Kidney glomerular epithelial cell (primary cell): Measurements from ENCODE around the gene MMP11.

ENCODE experiments used
- DNase-seq: peaks from one replicate; lab custom pipeline; 2025; lab: John Stamatoyannopoulos, UW

The MMP11 gene

DNA sequence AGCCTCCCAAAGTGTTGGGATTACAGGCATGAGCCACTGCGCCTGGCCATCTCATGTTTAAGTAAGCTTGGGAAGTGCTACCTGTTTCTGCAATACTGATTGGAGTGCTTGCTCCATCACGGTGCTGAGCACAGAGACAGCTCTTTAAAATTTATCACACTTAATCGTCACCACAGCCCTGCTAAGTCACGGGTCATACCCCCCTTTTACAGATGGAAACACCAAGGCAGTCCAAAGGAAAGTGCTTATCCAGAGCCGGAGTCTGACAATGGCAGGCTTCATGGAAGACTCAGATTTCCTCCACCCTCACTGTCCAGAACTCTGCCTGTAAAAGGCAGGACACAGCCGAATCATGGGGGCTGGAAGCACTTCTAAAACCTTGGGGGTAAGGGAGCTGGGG lies 12.6 kb upstream of the MMP11 start:
- DNase-seq = no peak

DNA sequence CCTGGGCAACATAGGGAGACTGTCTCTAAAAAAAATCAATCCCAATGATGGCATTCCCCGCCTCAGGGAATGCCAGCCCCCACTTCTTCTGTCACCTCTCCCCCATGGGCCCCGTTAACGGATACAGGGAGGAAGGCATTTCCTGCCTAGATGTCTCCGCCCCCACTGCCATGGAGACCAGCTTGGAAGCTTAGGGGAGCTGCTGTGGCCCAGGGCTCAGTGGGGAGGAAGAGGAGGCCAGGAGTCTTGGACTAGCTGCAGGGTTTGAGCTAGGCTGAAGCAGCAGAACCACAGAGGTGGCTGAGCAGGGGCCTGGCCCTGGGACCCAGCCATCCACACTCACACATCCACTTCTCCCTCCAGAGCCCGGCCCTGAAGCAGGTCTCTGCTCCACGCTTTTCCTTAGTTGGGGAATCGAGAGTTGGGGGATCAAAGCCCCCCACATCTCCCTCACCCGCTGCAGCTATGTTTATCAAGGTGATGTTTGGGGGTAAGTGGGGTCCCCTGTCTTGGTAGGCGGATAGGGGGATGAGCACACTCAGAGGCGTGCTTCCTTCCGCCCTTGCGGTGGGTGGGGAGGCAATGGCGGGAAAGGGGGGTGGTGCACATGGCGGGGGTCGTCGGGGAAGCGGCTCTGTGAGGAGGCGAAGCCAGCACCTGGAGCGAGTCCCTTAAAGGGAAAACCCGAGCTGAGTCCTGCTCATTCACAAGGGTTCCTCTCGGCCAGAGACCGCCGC lies 9.6 kb upstream of the MMP11 start, which contains the start of gene C22orf15:
Gene C22orf15, plus strand, starts transcription at position 149 of the 737 bp plus-strand sequence. Its CDS starts 317 bp downstream, at position 466.
- DNase-seq = no peak

- no peak for DNase-seq
Observed at GRCh38 chr22:23763579-23763945, 9.1 kb upstream of the MMP11 start.

DNA sequence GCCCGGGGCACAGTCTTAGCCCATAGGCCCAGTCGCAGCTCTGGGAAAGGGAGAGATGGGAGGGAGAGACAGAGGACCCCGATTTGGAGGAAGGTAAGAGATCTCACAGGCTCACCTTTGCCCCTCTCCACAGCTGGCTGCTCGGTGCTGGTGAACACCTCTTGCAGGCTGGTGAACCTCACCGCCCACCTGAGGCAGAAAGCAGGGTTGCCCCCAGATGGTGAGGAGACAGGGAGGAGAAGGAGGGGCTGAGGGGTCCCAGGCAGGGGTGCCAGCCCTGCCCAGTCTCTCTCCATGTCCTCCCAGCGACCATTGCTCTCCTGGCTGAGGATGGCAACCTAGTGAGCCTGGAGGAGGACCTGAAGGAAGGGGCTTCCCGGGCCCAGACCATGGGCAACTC lies 8.7 kb upstream of the MMP11 start:
- DNase-seq = no peak

- DNase-seq = no peak
Observed at GRCh38 chr22:23764899-23765881, 7.5 kb upstream of the MMP11 start.

- no peak for DNase-seq
Observed at GRCh38 chr22:23767303-23767672, 5.4 kb upstream of the MMP11 start.

GRCh38 chr22:23767673-23768548 lies 4.7 kb upstream of the MMP11 start, which contains the start of gene CHCHD10:
Gene CHCHD10 (minus strand): TSS chr22:23767972. CDS start chr22:23767874, 98 bp downstream.
- DNase-seq = no peak

DNA sequence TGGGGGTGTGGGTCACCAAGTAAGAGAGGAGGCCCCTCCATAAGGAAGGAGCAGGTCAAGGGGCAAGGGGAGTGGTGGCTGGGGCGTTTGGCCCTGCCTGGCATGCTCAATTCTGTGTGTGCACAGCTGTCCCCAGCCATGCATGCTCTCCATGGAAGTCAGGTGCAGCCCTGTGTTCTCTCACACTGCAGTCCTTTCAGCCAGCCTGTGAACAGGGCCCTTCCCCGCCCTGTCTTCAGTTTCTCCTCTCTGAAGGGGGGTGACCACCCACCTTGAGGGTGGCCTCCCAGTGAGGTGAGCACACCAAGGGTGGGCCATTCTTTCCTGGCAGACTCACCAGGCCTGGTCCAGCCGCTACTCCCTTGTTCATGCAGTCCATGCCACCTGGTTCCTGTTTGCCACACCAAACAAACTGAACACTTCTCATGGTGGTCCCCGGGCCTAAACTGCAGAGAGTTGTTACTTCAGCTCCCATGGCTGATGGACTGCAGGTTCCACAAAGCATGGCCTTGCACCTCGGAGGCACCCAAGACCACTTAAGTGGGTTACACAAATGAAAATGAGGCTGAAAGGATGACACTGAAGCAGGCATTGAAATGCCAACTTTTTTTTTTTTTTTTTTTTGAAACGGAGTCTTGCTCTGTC lies 3.2 kb upstream of the MMP11 start:
- no peak for DNase-seq

- DNase-seq = no peak
Observed at GRCh38 chr22:23772315-23772648, 367 bp upstream of the MMP11 start.

GRCh38 chr22:23773483-23774113 lies 949 bp downstream of the MMP11 start:
- DNase-seq = no peak

DNA sequence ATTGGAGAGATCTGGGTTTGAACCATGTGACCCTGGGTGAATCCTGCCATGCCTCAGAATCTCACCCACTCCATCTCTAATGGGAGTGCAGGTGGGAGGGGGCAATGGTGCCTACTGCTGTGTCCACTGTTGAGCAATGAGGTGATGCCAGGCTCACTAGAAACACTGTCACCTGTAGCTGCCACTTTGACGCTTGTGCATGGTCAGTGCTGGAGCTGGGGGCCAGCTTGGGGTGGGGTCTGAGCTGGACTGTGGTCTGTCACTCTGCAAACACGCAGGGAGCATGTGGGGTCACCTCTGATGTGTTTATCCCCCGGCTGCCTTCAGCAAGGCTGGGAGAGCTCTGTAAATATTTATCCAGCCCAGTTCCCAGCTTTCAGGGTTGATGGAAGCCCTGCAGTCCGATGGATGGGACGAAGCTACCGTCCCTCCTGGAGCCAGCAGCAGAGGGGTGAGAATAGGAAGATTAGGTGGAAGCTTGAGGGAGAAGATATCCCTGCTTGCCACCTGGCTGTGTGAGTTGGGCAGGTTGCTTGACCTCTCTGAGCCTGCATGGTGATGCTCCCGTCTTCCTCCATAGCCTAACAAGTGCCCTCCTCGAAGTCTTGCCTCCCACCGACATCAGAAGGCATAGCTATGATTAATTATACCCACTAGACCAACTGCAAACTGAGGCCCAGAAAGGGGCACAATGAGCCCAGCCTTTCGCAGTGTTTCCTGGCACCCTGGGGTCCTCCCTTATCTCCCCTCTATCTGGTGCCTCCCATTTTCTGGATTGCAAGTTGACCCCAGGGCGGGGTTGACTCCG lies 1.7 kb downstream of the MMP11 start:
- DNase-seq = no peak

- DNase-seq = no peak
Observed at GRCh38 chr22:23774922-23775436, 2.3 kb downstream of the MMP11 start.

- no peak for DNase-seq
Observed at GRCh38 chr22:23775779-23776375, 3.2 kb downstream of the MMP11 start.

DNA sequence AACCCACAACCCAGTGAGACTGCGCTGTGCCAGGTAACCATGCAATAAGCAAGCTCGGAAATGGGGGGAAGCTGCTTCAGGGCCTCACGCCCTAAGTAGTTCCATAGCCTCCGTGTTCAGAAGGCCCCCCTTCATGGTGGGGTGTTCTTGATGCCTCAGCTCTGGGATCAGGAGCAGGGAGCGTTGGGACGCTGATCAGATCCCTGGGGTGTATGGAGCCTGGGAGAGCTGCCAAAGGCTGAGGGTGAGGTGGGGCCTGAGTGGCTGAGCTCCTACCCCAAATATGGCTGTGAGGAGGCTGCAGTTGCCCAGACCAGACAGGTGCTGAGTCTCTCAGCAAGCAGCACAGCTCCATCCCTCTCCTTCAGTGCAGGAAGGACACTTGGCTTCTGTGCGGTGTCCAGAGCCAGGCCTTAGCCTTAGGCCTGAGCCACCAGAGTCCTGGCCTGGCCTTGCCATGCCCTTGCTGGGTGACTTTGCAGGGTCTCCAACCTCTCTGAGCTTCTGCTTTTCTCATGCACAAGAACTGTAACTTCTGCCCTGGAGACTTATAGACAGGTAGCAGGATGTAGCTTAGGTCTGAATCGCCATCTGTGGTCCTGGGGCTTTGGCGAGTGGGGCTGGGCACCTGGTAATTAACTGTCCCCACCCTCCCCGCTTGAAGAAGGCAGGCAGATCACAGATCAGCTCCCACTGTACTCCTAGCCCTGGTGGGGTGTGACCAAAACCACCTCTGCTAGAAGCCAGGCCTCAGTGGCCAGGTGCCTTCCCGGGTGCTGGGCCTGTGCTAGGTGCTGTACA lies 5.3 kb downstream of the MMP11 start:
- DNase-seq = no peak

- no peak for DNase-seq
Observed at GRCh38 chr22:23778577-23778900, 5.9 kb downstream of the MMP11 start.

DNA sequence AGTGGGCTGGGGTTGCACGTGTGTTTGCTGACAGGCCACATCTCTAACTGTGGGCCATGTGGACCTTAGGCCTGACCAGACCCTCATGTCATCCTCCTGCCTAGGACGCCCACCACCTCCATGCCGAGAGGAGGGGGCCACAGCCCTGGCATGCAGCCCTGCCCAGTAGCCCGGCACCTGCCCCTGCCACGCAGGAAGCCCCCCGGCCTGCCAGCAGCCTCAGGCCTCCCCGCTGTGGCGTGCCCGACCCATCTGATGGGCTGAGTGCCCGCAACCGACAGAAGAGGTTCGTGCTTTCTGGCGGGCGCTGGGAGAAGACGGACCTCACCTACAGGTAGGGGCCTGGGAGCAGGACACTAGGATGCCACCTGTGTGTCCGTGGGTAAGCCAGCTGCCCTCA lies 6.4 kb downstream of the MMP11 start:
- no peak for DNase-seq

DNA sequence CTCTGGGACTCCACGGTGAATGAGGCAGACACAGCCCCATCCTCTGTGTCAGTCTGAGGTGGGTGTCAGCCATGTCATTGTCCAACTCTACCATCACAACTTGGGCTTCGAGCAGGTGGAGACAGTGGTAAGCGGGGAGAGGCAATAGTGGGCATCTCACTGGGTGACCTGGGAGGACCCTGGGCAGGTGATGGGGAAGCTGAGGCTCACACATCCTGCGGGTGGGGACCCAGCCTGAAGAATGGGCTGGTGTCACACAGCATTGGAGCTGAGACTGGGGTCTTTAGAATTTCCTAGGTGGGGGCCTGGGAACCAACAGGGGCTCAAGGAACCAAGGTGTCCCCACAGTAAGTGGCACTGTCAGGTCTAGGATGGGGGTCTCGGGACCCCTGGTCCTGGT lies 7.1 kb downstream of the MMP11 start:
- DNase-seq = no peak

GRCh38 chr22:23780146-23780748 lies 7.6 kb downstream of the MMP11 start:
- DNase-seq = no peak

- no peak for DNase-seq
Observed at GRCh38 chr22:23781065-23781464, 8.4 kb downstream of the MMP11 start.
